Liver (tissue), 9 donors: ENCODE results near the gene MAP3K4. TPM values are rescaled to one million over a fixed set of nuclear protein-coding genes. Genes with fewer than 3 reads are reported as not detected.

Experiments used
- DNase-seq: peaks from one replicate; pipeline ENCODE4 v3.0.0-alpha.2; 2017; ENCODE audit warnings: low spot score
- H3K27ac ChIP-seq, 2 donors: one replicate each; pipeline ENCODE4 v1.7.0; 2013; ENCODE audit warnings: inconsistent platforms in 2 of 2, low read length in 2 of 2, control low read depth in 1 of 2, low read depth in 1 of 2, mild to moderate bottlenecking in 1 of 2
- H3K27me3 ChIP-seq, 4 donors: one replicate each; pipeline versions ENCODE4 v1.6.1 to v1.7.0; 2013; ENCODE audit warnings: low read length in 3 of 4, inconsistent platforms in 1 of 4, mild to moderate bottlenecking in 1 of 4, moderate library complexity in 1 of 4; ENCODE audit not compliant: control insufficient read depth in 4 of 4, insufficient read depth in 4 of 4
- H3K36me3 ChIP-seq, 4 donors: one replicate each; pipeline versions ENCODE4 v1.6.1 to v1.7.0; 2013; ENCODE audit warnings: low read length in 3 of 4, mild to moderate bottlenecking in 3 of 4, low read depth in 1 of 4, moderate library complexity in 1 of 4; ENCODE audit not compliant: control insufficient read depth in 4 of 4, insufficient read depth in 3 of 4
- H3K4me1 ChIP-seq, 4 donors: one replicate each; pipeline versions ENCODE4 v1.6.1 to v1.7.0; 2013; ENCODE audit warnings: low read length in 3 of 4, mild to moderate bottlenecking in 3 of 4, moderate library complexity in 1 of 4; ENCODE audit not compliant: control insufficient read depth in 4 of 4, insufficient read depth in 4 of 4
- H3K4me3 ChIP-seq, 3 donors: one replicate each; pipeline versions ENCODE4 v1.6.1 to v1.7.0; 2013; ENCODE audit warnings: low read length in 3 of 3, control low read depth in 1 of 3, low read depth in 1 of 3, mild to moderate bottlenecking in 1 of 3
- H3K9ac ChIP-seq, 2 donors: one replicate each; pipeline ENCODE4 v1.7.0; 2013; ENCODE audit warnings: low read length in 2 of 2, mild to moderate bottlenecking in 2 of 2, moderate library complexity in 2 of 2, control low read depth in 1 of 2, low read depth in 1 of 2
- H3K9me3 ChIP-seq, 4 donors: one replicate each; pipeline versions ENCODE4 v1.6.1 to v1.7.0; 2013; ENCODE audit warnings: low read length in 3 of 4; ENCODE audit not compliant: control insufficient read depth in 4 of 4
- EGR1 ChIP-seq, 2 donors: IDR thresholded peaks; 2 replicates each; pipeline ENCODE4 v1.6.1; 2016 to 2018; ENCODE audit warnings: antibody characterized with exemption in 2 of 2, low read depth in 2 of 2
- FOXA1 ChIP-seq: IDR thresholded peaks from 2 replicates; pipeline ENCODE4 v1.6.1; 2016; ENCODE audit warnings: antibody characterized with exemption
- FOXA2 ChIP-seq: IDR thresholded peaks from 2 replicates; pipeline ENCODE4 v1.6.1; 2016; ENCODE audit warnings: antibody characterized with exemption
- GABPA ChIP-seq, 2 donors: IDR thresholded peaks in 1 of 2; conservative IDR thresholded peaks in 1 of 2; 2 replicates each; pipeline ENCODE4 v1.6.1; 2016; ENCODE audit warnings: antibody characterized with exemption in 2 of 2, mild to moderate bottlenecking in 1 of 2, moderate library complexity in 1 of 2
- HNF4A ChIP-seq, 2 donors: conservative IDR thresholded peaks; 2 replicates each; pipeline ENCODE4 v1.6.1; 2016; ENCODE audit warnings: antibody characterized with exemption in 2 of 2, mild to moderate bottlenecking in 2 of 2
- HNF4G ChIP-seq: IDR thresholded peaks from 2 replicates; pipeline ENCODE4 v1.6.1; 2016; ENCODE audit warnings: antibody characterized with exemption
- JUND ChIP-seq, 2 donors: IDR thresholded peaks; 2 replicates each; pipeline ENCODE4 v1.6.1; 2016; ENCODE audit warnings: antibody characterized with exemption in 2 of 2
- NR2F2 ChIP-seq: IDR thresholded peaks from 2 replicates; pipeline ENCODE4 v1.6.1; 2016; ENCODE audit warnings: antibody characterized with exemption
- RAD21 ChIP-seq, 2 donors: IDR thresholded peaks; 2 replicates each; pipeline ENCODE4 v1.6.1; 2016; ENCODE audit warnings: antibody characterized with exemption in 2 of 2, mild to moderate bottlenecking in 2 of 2
- RXRA ChIP-seq, 2 donors: IDR thresholded peaks; 2 replicates each; pipeline ENCODE4 v1.6.1; 2017 to 2018; ENCODE audit warnings: antibody characterized with exemption in 2 of 2, mild to moderate bottlenecking in 1 of 2
- SP1 ChIP-seq: IDR thresholded peaks from 2 replicates; pipeline ENCODE4 v1.6.1; 2018; ENCODE audit warnings: antibody characterized with exemption, mild to moderate bottlenecking
- TAF1 ChIP-seq: conservative IDR thresholded peaks from 2 replicates; pipeline ENCODE4 v1.6.1; 2016; ENCODE audit warnings: antibody characterized with exemption, mild to moderate bottlenecking
- YY1 ChIP-seq: IDR thresholded peaks from 2 replicates; pipeline ENCODE4 v1.6.1; 2016; ENCODE audit warnings: antibody characterized with exemption, mild to moderate bottlenecking
- WGBS: extraction: QIAGEN DNeasy Blood & Tissue Kit; methylation state at CpG from one replicate; pipeline ENCODE4 v1.1.7; 2013; 5-methylcytosine and 5-hydroxymethylcytosine counted together
- polyA plus RNA-seq, 2 donors: library from polyadenylated mRNA; stranded (reverse) in 1 of 2; unstranded in 1 of 2; fragments of 200-250 nt in 1 of 2; fragments of >200 nt in 1 of 2; fragmentation: Nextera tagmentation in 1 of 2; extraction: Ambion mirVana in 1 of 2; gene quantifications; one replicate each; pipeline versions ENCODE4 v1.2.1 to v1.2.3, GENCODE V29; 2013 to 2015
- total RNA-seq, 2 donors: library from RNA; depleted of rRNA; stranded (reverse); fragments of >200 nt; gene quantifications; one replicate each; pipeline ENCODE4 v1.2.3, GENCODE V29; 2014
- TF ChIP-seq, protein P1 (sequence below): IDR thresholded peaks from 2 replicates; pipeline ENCODE4 v1.6.1; 2016; ENCODE audit warnings: antibody characterized with exemption
- TF ChIP-seq, protein P2 (sequence below): IDR thresholded peaks from 2 replicates; pipeline ENCODE4 v1.6.1; 2016; ENCODE audit warnings: antibody characterized with exemption
- TF ChIP-seq, protein P3 (sequence below): fragments of 150-350 bp; IDR thresholded peaks from 2 replicates; pipeline ENCODE4 v1.5.1; 2017; ENCODE audit warnings: improper control_type of control experiment, low read depth, low read length; ENCODE audit not compliant: missing input control
- TF ChIP-seq, protein P4 (sequence below): IDR thresholded peaks from 2 replicates; pipeline ENCODE4 v1.6.1; 2016; ENCODE audit warnings: antibody characterized with exemption, mild to moderate bottlenecking
- TF ChIP-seq, protein P5 (sequence below): IDR thresholded peaks from 2 replicates; pipeline ENCODE4 v1.6.1; 2016; ENCODE audit warnings: antibody characterized with exemption
- donor health status: healthy.
- donor health status: healthy.
- donor health status: healthy.
- donor health status: healthy.
- donor health status: healthy.

The MAP3K4 gene
- total and polyA plus RNA-seq, 4 donors: 4.3 to 20.0 (median 11.7) TPM

DNA sequence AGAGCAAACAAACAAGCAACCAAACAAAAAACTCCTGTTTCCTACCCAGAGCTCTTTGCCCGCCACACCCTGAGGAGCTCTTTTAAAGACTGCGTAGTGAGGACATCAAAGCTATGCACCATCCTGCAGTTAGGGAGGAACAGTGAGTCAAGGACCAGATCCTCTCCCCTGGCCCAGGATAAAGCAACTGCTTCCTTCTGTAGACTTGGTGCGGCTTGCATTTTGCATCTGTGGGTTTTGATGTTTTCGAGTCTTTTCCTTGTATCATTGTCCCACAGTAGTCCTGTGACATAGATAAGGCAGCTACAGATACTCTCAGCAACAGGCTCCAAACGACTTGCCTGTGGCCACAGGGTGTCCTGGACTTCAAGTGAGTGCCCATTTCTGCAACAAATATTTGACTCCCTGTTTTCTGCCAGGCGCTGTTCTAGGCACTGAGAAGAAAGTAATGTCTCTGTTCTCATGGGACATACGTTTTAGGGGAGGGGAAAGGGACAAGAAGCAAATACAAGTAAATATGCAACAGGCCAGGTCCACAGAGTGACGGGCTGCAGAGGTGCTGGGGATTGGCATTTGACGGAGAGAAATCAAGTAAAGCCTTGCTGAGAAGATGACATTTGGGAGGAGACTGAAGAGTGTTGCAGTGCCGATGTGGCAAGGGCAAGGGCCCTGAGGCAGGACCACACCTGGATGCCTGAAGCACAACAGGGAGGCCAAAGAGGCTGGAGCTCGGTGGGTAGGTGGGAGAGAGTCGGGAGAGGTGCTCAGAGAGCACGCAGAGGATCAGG is 35.9 kb upstream of the MAP3K4 start:
- Histone ChIP-seq H3K27me3 (no peaks in the 10 kb centered on the region), H3K9ac (no peak overlapping the region), H3K36me3 (no peaks in the 10 kb centered on the region), H3K4me3 (no peak overlapping the region), H3K4me1 (no peaks in the 10 kb centered on the region), H3K9me3 (no peaks in the 10 kb centered on the region), H3K27ac (no peak overlapping the region)
- 87% methylated on average over 13 of the region's 13 CpGs for WGBS
- no peak for TF ChIP-seq EGR1 (IDR thresholded peaks at IDR 0.05; ENCODE audit: low read depth in 2 of 2)
- TF ChIP-seq YY1: no peak
- TF ChIP-seq, protein P1, sequence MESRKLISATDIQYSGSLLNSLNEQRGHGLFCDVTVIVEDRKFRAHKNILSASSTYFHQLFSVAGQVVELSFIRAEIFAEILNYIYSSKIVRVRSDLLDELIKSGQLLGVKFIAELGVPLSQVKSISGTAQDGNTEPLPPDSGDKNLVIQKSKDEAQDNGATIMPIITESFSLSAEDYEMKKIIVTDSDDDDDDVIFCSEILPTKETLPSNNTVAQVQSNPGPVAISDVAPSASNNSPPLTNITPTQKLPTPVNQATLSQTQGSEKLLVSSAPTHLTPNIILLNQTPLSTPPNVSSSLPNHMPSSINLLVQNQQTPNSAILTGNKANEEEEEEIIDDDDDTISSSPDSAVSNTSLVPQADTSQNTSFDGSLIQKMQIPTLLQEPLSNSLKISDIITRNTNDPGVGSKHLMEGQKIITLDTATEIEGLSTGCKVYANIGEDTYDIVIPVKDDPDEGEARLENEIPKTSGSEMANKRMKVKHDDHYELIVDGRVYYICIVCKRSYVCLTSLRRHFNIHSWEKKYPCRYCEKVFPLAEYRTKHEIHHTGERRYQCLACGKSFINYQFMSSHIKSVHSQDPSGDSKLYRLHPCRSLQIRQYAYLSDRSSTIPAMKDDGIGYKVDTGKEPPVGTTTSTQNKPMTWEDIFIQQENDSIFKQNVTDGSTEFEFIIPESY: no peak
- TF ChIP-seq, protein P2, sequence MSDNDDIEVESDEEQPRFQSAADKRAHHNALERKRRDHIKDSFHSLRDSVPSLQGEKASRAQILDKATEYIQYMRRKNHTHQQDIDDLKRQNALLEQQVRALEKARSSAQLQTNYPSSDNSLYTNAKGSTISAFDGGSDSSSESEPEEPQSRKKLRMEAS: no peak
- no peak for TF ChIP-seq JUND (IDR thresholded peaks at IDR 0.05)
- TF ChIP-seq RXRA (IDR thresholded peaks at IDR 0.05): no peak
- no peak for DNase-seq

DNA sequence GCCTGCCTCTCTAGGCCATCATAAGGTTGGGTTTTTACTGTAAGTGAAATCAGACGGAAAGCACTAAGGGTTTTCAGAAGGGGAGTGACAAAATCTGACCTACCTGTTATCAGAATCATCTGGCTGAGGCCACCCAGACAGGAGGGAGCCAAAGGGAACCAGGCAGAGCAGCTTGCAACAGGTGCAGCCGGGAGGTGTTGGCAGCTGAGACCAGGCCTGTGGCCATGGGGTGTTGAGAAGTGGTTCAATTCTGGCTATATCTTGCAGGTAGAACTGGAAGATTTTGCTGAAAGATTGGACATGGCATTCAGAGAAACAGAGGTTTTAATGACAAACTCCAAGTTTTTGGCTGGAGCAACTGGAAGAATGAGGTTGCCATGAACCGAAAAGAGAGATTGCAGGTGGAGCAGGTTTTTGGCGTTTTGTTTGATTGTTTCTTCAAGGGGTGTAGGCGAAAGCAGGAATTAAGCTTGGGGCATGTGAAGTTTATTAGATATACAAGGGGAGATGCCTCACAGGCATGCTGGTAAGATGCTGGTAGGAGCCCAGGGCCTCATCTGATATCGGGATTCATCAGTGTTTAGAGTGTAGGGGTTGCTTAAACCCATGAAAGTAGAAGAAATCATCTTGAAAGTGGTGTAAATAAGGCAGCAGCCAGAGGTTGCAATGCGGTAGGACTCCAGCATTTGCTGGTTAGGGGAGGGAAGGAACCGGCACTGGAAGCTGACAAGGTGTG is 35.1 kb upstream of the MAP3K4 start:
- H3K27ac ChIP-seq: no peak overlapping the region
- no peaks in the 10 kb centered on the region for H3K9me3 ChIP-seq
- no peaks in the 10 kb centered on the region for H3K4me1 ChIP-seq
- no peak for DNase-seq
- no peaks in the 10 kb centered on the region for H3K27me3 ChIP-seq
- TF ChIP-seq, protein P3, sequence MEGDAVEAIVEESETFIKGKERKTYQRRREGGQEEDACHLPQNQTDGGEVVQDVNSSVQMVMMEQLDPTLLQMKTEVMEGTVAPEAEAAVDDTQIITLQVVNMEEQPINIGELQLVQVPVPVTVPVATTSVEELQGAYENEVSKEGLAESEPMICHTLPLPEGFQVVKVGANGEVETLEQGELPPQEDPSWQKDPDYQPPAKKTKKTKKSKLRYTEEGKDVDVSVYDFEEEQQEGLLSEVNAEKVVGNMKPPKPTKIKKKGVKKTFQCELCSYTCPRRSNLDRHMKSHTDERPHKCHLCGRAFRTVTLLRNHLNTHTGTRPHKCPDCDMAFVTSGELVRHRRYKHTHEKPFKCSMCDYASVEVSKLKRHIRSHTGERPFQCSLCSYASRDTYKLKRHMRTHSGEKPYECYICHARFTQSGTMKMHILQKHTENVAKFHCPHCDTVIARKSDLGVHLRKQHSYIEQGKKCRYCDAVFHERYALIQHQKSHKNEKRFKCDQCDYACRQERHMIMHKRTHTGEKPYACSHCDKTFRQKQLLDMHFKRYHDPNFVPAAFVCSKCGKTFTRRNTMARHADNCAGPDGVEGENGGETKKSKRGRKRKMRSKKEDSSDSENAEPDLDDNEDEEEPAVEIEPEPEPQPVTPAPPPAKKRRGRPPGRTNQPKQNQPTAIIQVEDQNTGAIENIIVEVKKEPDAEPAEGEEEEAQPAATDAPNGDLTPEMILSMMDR: no peak
- TF ChIP-seq JUND (IDR thresholded peaks at IDR 0.05): no peak
- no peak for TF ChIP-seq YY1
- no peak for TF ChIP-seq FOXA2
- TF ChIP-seq RXRA (IDR thresholded peaks at IDR 0.05): no peak
- no peak for TF ChIP-seq FOXA1
- no peak for TF ChIP-seq TAF1
- no peak for TF ChIP-seq HNF4G
- TF ChIP-seq HNF4A (conservative IDR thresholded peaks at IDR 0.05): no peak
- TF ChIP-seq GABPA (IDR thresholded peaks at IDR 0.05 in 1 of 2, conservative IDR thresholded peaks at IDR 0.05 in 1 of 2): no peak
- no peak for TF ChIP-seq EGR1 (IDR thresholded peaks at IDR 0.05; ENCODE audit: low read depth in 2 of 2)
- no peak for TF ChIP-seq SP1
- TF ChIP-seq, protein P4, sequence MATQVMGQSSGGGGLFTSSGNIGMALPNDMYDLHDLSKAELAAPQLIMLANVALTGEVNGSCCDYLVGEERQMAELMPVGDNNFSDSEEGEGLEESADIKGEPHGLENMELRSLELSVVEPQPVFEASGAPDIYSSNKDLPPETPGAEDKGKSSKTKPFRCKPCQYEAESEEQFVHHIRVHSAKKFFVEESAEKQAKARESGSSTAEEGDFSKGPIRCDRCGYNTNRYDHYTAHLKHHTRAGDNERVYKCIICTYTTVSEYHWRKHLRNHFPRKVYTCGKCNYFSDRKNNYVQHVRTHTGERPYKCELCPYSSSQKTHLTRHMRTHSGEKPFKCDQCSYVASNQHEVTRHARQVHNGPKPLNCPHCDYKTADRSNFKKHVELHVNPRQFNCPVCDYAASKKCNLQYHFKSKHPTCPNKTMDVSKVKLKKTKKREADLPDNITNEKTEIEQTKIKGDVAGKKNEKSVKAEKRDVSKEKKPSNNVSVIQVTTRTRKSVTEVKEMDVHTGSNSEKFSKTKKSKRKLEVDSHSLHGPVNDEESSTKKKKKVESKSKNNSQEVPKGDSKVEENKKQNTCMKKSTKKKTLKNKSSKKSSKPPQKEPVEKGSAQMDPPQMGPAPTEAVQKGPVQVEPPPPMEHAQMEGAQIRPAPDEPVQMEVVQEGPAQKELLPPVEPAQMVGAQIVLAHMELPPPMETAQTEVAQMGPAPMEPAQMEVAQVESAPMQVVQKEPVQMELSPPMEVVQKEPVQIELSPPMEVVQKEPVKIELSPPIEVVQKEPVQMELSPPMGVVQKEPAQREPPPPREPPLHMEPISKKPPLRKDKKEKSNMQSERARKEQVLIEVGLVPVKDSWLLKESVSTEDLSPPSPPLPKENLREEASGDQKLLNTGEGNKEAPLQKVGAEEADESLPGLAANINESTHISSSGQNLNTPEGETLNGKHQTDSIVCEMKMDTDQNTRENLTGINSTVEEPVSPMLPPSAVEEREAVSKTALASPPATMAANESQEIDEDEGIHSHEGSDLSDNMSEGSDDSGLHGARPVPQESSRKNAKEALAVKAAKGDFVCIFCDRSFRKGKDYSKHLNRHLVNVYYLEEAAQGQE: no peak
- no peak for TF ChIP-seq NR2F2
- TF ChIP-seq, protein P5, sequence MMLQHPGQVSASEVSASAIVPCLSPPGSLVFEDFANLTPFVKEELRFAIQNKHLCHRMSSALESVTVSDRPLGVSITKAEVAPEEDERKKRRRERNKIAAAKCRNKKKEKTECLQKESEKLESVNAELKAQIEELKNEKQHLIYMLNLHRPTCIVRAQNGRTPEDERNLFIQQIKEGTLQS: no peak
- TF ChIP-seq, protein P1: no peak
- TF ChIP-seq, protein P2: no peak
- no peak for TF ChIP-seq RAD21 (IDR thresholded peaks at IDR 0.05)
- no peak overlapping the region for H3K9ac ChIP-seq
- H3K4me3 ChIP-seq: no peak overlapping the region
- no peaks in the 10 kb centered on the region for H3K36me3 ChIP-seq
- 86% methylated on average over 8 of the region's 8 CpGs for WGBS
